ENCODE measurements around the gene TEX48.

The TEX48 gene, protein sequence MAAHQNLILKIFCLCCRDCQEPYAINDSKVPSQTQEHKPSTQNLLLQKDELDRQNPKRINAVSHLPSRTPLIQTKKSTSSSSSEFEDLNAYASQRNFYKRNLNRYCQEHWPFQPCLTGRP

GRCh38 chr9:114681594-114682332 is at the start of gene TEX48:
TEX48 (minus strand) TSS chr9:114682192; CDS start chr9:114671723, 10,469 bp downstream.
- Histone ChIP-seq H3K4me3 (ENCODE audit: low read depth in 1 of 2, low read length in 2 of 2) (no peak within 1 kb of the TSS), H3K27me3 (ENCODE audit: control insufficient read depth in 1 of 2, insufficient read depth in 2 of 2, low read length in 2 of 2) (no peaks in the 10 kb centered on the region), H3K9me3 (ENCODE audit: low read length) (no peaks in the 10 kb centered on the region), H3K36me3 (ENCODE audit: insufficient read depth, low read length) (no peaks in the 10 kb centered on the region), H3K4me1 (ENCODE audit: insufficient read depth, low read length) (peaks cover 4% of the 10 kb centered on the region), H3K9ac (ENCODE audit: low read length) (no peak within 1 kb of the TSS), H3K27ac (ENCODE audit: low read depth, low read length) (no peak within 1 kb of the TSS)

- Histone ChIP-seq H3K4me3 (ENCODE audit: low read depth in 1 of 2, low read length in 2 of 2) (no peak overlapping the region), H3K9me3 (ENCODE audit: low read length) (no peaks in the 10 kb centered on the region), H3K4me1 (ENCODE audit: insufficient read depth, low read length) (no peaks in the 10 kb centered on the region), H3K9ac (ENCODE audit: low read length) (no peak overlapping the region), H3K27ac (ENCODE audit: low read depth, low read length) (no peak overlapping the region), H3K36me3 (ENCODE audit: insufficient read depth, low read length) (no peaks in the 10 kb centered on the region), H3K27me3 (ENCODE audit: control insufficient read depth in 1 of 2, insufficient read depth in 2 of 2, low read length in 2 of 2) (no peaks in the 10 kb centered on the region)
Measured at GRCh38 chr9:114731701-114732100, 49.7 kb upstream of the TEX48 start.

GRCh38 chr9:114729706-114730105 is 47.7 kb upstream of the TEX48 start:
- no peak overlapping the region for H3K27ac ChIP-seq (ENCODE audit: low read depth, low read length)
- H3K9me3 ChIP-seq (ENCODE audit: low read length): no peaks in the 10 kb centered on the region
- no peak overlapping the region for H3K4me3 ChIP-seq (ENCODE audit: low read depth in 1 of 2, low read length in 2 of 2)
- H3K36me3 ChIP-seq (ENCODE audit: insufficient read depth, low read length): no peaks in the 10 kb centered on the region
- no peak overlapping the region for H3K9ac ChIP-seq (ENCODE audit: low read length)
- H3K27me3 ChIP-seq (ENCODE audit: control insufficient read depth in 1 of 2, insufficient read depth in 2 of 2, low read length in 2 of 2): no peaks in the 10 kb centered on the region
- no peaks in the 10 kb centered on the region for H3K4me1 ChIP-seq (ENCODE audit: insufficient read depth, low read length)

GRCh38 chr9:114725930-114726329 is 43.9 kb upstream of the TEX48 start:
- H3K9ac ChIP-seq (ENCODE audit: low read length): no peak overlapping the region
- H3K4me1 ChIP-seq (ENCODE audit: insufficient read depth, low read length): no peaks in the 10 kb centered on the region
- H3K27me3 ChIP-seq (ENCODE audit: control insufficient read depth in 1 of 2, insufficient read depth in 2 of 2, low read length in 2 of 2): no peaks in the 10 kb centered on the region
- H3K4me3 ChIP-seq (ENCODE audit: low read depth in 1 of 2, low read length in 2 of 2): no peak overlapping the region
- no peaks in the 10 kb centered on the region for H3K36me3 ChIP-seq (ENCODE audit: insufficient read depth, low read length)
- H3K27ac ChIP-seq (ENCODE audit: low read depth, low read length): no peak overlapping the region
- no peaks in the 10 kb centered on the region for H3K9me3 ChIP-seq (ENCODE audit: low read length)

- Histone ChIP-seq H3K27ac (ENCODE audit: low read depth, low read length) (no peak overlapping the region), H3K9me3 (ENCODE audit: low read length) (no peaks in the 10 kb centered on the region), H3K4me1 (ENCODE audit: insufficient read depth, low read length) (no peaks in the 10 kb centered on the region), H3K27me3 (ENCODE audit: control insufficient read depth in 1 of 2, insufficient read depth in 2 of 2, low read length in 2 of 2) (no peaks in the 10 kb centered on the region), H3K36me3 (ENCODE audit: insufficient read depth, low read length) (no peaks in the 10 kb centered on the region), H3K9ac (ENCODE audit: low read length) (no peak overlapping the region), H3K4me3 (ENCODE audit: low read depth in 1 of 2, low read length in 2 of 2) (no peak overlapping the region)
Measured at GRCh38 chr9:114724744-114725143, 42.8 kb upstream of the TEX48 start.

GRCh38 chr9:114723931-114724330 is 41.9 kb upstream of the TEX48 start:
- Histone ChIP-seq H3K27me3 (ENCODE audit: control insufficient read depth in 1 of 2, insufficient read depth in 2 of 2, low read length in 2 of 2) (no peaks in the 10 kb centered on the region), H3K36me3 (ENCODE audit: insufficient read depth, low read length) (no peaks in the 10 kb centered on the region), H3K9me3 (ENCODE audit: low read length) (no peaks in the 10 kb centered on the region), H3K27ac (ENCODE audit: low read depth, low read length) (no peak overlapping the region), H3K4me3 (ENCODE audit: low read depth in 1 of 2, low read length in 2 of 2) (no peak overlapping the region), H3K9ac (ENCODE audit: low read length) (no peak overlapping the region), H3K4me1 (ENCODE audit: insufficient read depth, low read length) (no peaks in the 10 kb centered on the region)

DNA sequence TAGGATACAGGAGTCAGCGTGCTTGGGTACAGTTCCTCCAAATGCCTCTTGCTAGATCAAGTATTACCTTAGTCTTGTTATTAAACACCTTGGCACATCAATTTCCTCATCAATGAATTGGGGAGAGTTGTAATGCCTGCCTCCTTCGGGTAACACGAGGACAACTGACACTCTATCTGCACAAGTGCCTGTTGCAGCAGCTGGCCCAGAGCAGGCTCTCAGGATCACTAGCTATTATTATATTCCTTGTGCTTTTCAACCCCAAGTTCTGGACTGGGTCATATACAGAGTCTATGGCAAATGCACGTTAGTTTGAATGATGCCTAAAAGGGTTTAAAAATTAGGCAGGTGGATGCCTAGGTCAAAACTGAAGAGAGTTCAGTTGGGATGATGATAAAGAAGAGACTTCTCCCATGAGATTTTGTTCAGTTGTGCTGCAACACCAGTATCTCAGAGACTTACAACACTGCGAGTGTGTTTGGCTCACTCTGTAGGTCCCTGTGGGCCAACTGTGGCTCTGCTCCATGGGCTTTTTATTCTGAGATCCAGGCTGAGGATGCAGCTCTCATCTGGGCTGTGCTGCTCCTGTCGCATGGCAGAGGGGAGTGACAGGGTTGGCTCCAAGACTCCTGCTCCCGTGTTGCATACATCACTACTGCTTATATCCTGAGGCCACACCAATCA is 41.1 kb upstream of the TEX48 start:
- no peaks in the 10 kb centered on the region for H3K36me3 ChIP-seq (ENCODE audit: insufficient read depth, low read length)
- H3K27ac ChIP-seq (ENCODE audit: low read depth, low read length): no peak overlapping the region
- no peaks in the 10 kb centered on the region for H3K27me3 ChIP-seq (ENCODE audit: control insufficient read depth in 1 of 2, insufficient read depth in 2 of 2, low read length in 2 of 2)
- H3K4me3 ChIP-seq (ENCODE audit: low read depth in 1 of 2, low read length in 2 of 2): no peak overlapping the region
- H3K9ac ChIP-seq (ENCODE audit: low read length): no peak overlapping the region
- H3K4me1 ChIP-seq (ENCODE audit: insufficient read depth, low read length): no peaks in the 10 kb centered on the region
- H3K9me3 ChIP-seq (ENCODE audit: low read length): no peaks in the 10 kb centered on the region

DNA sequence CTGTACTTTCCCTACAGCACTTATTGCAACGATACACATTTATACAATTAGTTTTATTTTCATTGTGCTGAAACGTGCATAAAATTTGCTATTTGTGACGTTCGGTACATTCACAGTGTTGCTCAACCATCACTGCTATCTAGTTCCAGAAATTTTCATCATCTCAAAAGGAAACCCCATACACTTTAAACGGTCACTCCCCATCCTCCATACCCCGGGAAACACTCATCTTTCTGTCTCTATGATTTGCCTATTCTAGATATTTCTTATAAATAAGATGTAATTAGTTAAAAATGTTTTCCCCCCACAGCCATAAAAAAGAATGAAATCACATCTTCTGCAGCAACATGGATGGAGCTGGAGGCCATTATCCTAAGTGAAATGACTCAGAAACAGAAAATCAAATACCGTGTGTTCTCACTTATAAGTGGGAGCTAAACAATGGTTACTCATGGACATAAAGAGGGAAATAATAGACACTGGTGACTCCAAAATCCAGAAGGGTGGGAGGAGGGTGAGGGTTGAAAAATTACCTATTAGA is 40.2 kb upstream of the TEX48 start:
- no peak overlapping the region for H3K9ac ChIP-seq (ENCODE audit: low read length)
- H3K27ac ChIP-seq (ENCODE audit: low read depth, low read length): no peak overlapping the region
- H3K36me3 ChIP-seq (ENCODE audit: insufficient read depth, low read length): no peaks in the 10 kb centered on the region
- no peaks in the 10 kb centered on the region for H3K4me1 ChIP-seq (ENCODE audit: insufficient read depth, low read length)
- H3K4me3 ChIP-seq (ENCODE audit: low read depth in 1 of 2, low read length in 2 of 2): no peak overlapping the region
- H3K9me3 ChIP-seq (ENCODE audit: low read length): no peaks in the 10 kb centered on the region
- H3K27me3 ChIP-seq (ENCODE audit: control insufficient read depth in 1 of 2, insufficient read depth in 2 of 2, low read length in 2 of 2): no peaks in the 10 kb centered on the region

- H3K36me3 ChIP-seq (ENCODE audit: insufficient read depth, low read length): no peaks in the 10 kb centered on the region
- no peak overlapping the region for H3K4me3 ChIP-seq (ENCODE audit: low read depth in 1 of 2, low read length in 2 of 2)
- H3K27ac ChIP-seq (ENCODE audit: low read depth, low read length): no peak overlapping the region
Measured at GRCh38 chr9:114721491-114722079, 39.6 kb upstream of the TEX48 start.

GRCh38 chr9:114720086-114720676 is 38.2 kb upstream of the TEX48 start:
- Histone ChIP-seq H3K4me3 (ENCODE audit: low read depth in 1 of 2, low read length in 2 of 2) (no peak overlapping the region), H3K27ac (ENCODE audit: low read depth, low read length) (no peak overlapping the region), H3K27me3 (ENCODE audit: control insufficient read depth in 1 of 2, insufficient read depth in 2 of 2, low read length in 2 of 2) (no peaks in the 10 kb centered on the region), H3K4me1 (ENCODE audit: insufficient read depth, low read length) (no peaks in the 10 kb centered on the region), H3K36me3 (ENCODE audit: insufficient read depth, low read length) (no peaks in the 10 kb centered on the region), H3K9ac (ENCODE audit: low read length) (no peak overlapping the region), H3K9me3 (ENCODE audit: low read length) (no peaks in the 10 kb centered on the region)

More at GRCh38 chr9:114721491-114722079, 39.6 kb upstream of the TEX48 start:
- Histone ChIP-seq H3K27me3 (ENCODE audit: control insufficient read depth in 1 of 2, insufficient read depth in 2 of 2, low read length in 2 of 2) (no peaks in the 10 kb centered on the region), H3K4me1 (ENCODE audit: insufficient read depth, low read length) (no peaks in the 10 kb centered on the region), H3K9ac (ENCODE audit: low read length) (no peak overlapping the region), H3K9me3 (ENCODE audit: low read length) (no peaks in the 10 kb centered on the region)

GRCh38 chr9:114719290-114719689 is 37.3 kb upstream of the TEX48 start:
- no peaks in the 10 kb centered on the region for H3K4me1 ChIP-seq (ENCODE audit: insufficient read depth, low read length)
- H3K36me3 ChIP-seq (ENCODE audit: insufficient read depth, low read length): no peaks in the 10 kb centered on the region
- H3K9ac ChIP-seq (ENCODE audit: low read length): no peak overlapping the region
- no peaks in the 10 kb centered on the region for H3K9me3 ChIP-seq (ENCODE audit: low read length)
- no peaks in the 10 kb centered on the region for H3K27me3 ChIP-seq (ENCODE audit: control insufficient read depth in 1 of 2, insufficient read depth in 2 of 2, low read length in 2 of 2)
- H3K27ac ChIP-seq (ENCODE audit: low read depth, low read length): no peak overlapping the region
- H3K4me3 ChIP-seq (ENCODE audit: low read depth in 1 of 2, low read length in 2 of 2): no peak overlapping the region

All from muscle layer of colon (tissue), 2 donors.